KG1 (cell line): Measurements from ENCODE around the gene RPL13A.
"Not testable (repeated sequence)": the region's sequence is repeated elsewhere in the genome, so short reads cannot be mapped to it uniquely, and the experiment has no call there.

Experiments
- DNase-seq: peaks from one replicate; lab custom pipeline; 2025; lab: John Stamatoyannopoulos, UW

RPL13A gene

GRCh38 chr19:49456326-49456725 lies 31.1 kb upstream of the RPL13A start:
- no peak for DNase-seq

- DNase-seq = no peak
These were observed 28.9 kb upstream of the RPL13A start for GRCh38 chr19:49458567-49458903.

DNA sequence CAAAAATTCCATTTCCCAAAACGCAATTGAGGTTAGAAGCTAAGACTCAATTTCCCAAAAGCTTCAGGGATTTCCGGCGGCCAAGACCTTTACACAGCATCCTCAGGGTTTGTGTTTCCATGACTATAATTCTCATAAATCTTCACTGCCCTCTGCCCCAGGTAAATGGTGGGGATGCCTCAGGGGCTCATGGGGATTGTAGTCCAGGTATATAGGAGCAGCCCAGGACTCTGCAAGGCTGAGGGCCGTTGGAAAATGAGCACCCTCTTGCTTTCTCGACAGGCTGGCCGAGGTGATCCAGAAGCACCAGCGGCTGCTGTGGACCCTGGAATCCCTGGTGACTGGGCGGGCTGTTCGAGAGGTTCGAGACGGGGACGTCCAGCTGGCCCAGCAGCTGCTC lies 28.0 kb upstream of the RPL13A start:
- DNase-seq = no peak

DNA sequence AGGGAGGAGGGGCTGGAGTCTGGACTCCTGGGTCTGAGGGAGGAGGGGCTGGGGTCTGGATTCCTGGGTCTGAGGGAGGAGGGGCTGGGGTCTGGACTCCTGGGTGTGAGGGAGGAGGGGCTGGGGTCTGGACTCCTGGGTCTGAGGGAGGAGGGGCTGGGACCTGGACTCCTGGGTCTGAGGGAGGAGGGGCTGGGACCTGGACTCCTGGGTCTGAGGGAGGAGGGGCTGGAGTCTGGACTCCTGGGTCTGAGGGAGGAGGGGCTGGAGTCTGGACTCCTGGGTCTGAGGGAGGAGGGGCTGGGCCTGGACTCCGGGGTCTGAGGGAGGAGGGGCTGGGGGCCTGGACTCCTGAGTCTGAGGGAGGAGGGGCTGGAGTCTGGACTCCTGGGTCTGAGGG lies 26.3 kb upstream of the RPL13A start:
- not testable (repeated sequence) for DNase-seq

- no peak for DNase-seq
These were observed 25.8 kb upstream of the RPL13A start for GRCh38 chr19:49461656-49462055.

DNA sequence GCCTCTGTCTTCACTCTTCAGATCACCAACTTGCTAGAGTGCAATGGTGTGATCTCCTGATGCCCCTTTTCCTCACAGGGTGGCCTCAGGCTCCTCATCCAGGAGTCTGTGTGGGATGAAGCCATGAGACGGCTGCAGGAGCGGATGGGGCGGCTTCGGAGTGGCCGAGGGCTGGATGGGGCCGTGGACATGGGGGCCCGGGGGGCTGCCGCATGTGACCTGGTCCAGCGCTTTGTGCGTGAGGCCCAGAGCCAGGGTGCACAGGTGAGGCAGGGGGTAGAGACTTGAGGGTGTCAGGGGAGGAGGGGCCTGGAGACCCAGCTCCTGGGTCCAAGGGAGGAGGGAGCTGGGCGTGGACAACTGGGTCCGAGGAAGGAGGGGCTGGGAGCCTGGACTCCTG lies 24.9 kb upstream of the RPL13A start:
- DNase-seq = no peak

GRCh38 chr19:49463960-49464740 lies 23.3 kb upstream of the RPL13A start:
- DNase-seq = no peak

DNA sequence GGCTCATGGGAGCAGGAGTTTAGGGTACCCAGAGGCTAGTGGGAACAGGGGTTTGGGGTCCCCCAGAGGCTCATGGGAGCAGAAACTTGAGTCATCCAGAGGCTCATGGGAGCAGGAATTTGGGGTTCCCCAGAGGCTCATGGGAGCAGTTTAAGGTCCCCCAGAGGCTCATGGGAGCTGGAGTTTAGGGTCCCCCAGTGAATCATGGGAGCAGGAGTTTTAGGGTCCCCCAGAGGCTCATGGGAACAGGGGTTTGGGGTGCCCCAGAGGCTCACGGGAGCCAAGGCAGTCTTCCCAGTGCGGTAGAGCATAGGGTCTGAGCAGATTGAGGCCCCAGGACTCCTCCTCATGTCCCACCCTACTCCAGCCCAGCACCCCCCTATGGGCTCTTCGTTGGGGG lies 22.0 kb upstream of the RPL13A start:
- DNase-seq = no peak

- DNase-seq = no peak
These were observed 19.2 kb upstream of the RPL13A start for GRCh38 chr19:49468199-49468598.

DNA sequence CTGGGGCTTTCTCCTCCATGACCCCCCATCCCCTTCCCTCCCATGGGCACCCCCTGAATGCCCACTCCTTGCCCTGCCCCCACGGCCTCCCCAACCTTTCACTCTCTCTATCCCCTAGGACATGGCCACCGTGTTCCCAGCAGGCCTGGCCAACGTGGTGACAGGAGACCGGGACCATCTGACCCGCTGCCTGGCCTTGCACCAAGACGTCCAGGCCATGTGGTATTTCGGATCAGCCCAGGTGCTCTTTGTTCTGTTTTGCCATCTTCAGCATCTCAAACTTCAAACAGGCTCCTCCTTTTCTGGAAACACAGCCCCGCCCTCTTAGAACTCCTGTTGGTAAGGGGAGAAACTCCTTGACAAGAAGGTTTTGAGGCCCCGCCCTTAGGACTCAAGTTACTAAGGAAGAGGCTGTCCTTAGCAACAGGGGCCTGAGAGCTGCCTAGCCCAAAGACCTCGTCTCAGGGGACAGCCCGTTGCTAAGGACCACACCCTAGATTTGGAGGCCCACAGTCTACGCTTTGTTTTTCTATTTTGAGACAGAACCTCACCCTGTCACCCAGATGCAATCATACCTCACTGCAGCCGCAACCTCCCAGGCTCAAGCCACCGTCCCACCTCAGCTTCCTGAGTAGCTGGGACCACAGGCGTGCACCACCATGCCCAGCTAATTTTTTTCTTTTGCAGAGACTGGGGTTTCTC lies 18.5 kb upstream of the RPL13A start:
- DNase-seq = peak; percentile 53

DNA sequence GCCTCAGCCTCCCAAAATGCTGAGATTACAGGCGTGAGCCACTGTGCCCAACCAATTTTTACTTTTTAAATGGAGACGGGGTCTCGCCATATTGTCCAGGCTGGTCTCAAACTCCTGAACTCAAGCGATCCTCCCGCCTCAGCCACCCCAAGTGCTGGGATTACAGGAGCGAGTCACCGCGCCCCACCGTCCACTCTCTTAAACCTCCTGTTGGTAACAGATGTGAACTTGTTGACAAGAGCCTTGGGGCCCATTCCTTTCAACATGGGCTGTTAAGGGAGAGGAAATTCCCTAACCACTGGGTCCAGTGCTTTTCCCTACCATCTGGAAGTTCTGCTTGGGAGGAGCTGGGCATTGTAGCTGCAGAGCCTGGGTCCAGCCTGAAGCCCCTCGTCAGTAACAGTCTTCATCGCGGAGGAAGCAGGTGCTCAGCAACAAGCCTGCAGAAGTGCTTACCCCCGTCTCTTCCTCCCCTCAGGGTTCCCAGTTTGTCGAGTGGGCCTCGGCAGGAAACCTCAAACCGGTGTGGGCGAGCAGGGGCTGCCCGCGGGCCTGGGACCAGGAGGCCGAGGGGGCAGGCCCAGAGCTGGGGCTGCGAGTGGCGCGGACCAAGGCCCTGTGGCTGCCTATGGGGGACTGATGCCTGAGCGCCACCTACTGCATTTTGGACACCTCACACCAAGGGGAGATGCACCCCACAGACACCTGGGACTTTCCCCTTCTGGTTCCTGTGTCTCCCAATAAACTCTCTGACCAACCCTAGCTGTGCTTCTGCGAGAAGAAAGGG lies 17.4 kb upstream of the RPL13A start:
- DNase-seq = peak; percentile 84

- DNase-seq = no peak
These were observed 16.8 kb upstream of the RPL13A start for GRCh38 chr19:49470615-49470978.

DNA sequence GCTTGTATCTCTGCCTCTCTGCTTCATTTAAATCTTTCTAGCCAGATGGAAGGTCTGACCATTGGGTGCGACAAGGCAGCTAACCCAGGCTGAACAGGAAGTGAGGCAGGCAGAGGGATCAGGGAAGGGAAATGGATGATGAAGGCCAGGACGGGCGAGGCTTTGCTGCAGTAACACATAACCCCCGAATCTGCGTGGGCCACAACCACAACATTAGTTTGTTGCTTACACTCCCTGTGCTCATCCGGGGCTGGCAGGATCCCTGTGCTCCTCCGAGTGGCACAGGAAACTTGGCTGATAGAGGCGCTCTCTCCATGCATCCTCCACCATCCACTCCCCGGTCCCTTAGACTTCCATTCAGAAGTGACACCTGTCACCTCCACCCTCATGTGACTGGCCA lies 14.5 kb upstream of the RPL13A start:
- DNase-seq = no peak

GRCh38 chr19:49473501-49473867 lies 13.9 kb upstream of the RPL13A start:
- DNase-seq = not testable (repeated sequence)

DNA sequence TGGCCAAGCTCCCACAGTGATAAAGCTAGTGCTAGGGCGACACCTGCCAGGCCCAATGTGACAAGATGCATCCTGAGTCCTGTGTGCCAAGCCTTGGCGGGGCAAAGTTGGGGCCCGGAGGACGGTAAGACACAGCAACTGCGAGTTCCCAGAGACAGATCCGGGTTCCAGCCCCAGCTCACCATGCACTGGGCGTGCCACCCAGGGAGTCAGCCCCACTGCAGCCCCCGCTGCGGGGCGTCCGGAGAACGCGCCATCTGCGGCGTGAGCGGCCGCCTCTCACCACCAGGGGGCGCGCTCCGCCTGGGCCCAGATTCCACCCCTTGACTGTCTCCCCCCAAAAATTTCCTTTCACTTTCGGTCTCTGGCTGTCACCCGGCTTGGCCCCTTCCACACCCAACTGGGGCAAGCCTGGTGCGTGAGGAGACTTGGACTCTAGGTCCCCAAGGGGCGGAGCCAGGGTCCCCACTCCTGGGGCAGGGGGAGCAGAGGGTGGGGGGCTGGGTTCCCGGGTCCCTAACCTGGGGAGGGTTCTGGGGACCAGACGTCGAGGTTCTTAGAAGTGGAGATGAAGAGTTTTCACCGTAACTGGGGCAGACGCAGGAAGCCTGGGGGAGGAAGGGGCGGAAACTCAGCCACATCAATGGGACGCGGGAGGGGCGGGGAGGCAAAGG lies 13.4 kb upstream of the RPL13A start, which contains the start of gene FLT3LG:
Gene FLT3LG, plus strand, starts transcription at position 348 of the 674 bp plus-strand sequence. CDS start 425 bp downstream, outside the sequence.
- DNase-seq = peak; percentile 89

DNA sequence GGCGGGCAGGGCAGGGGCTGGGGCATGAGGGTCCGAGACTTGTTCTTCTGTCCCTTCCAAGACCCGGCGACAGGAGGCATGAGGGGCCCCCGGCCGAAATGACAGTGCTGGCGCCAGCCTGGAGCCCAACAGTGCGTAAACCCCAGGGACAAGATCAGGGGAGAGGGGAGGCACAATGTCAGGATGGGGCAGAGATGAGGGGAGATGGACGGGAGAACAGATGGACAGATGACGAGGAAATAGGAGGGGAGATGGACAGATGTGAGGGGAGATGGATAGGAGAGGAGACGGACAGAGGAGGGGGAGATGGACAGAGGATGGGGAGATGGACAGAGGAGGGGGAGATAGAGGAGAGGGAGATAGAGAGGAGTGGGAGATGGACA lies 12.9 kb upstream of the RPL13A start:
- no peak for DNase-seq

DNA sequence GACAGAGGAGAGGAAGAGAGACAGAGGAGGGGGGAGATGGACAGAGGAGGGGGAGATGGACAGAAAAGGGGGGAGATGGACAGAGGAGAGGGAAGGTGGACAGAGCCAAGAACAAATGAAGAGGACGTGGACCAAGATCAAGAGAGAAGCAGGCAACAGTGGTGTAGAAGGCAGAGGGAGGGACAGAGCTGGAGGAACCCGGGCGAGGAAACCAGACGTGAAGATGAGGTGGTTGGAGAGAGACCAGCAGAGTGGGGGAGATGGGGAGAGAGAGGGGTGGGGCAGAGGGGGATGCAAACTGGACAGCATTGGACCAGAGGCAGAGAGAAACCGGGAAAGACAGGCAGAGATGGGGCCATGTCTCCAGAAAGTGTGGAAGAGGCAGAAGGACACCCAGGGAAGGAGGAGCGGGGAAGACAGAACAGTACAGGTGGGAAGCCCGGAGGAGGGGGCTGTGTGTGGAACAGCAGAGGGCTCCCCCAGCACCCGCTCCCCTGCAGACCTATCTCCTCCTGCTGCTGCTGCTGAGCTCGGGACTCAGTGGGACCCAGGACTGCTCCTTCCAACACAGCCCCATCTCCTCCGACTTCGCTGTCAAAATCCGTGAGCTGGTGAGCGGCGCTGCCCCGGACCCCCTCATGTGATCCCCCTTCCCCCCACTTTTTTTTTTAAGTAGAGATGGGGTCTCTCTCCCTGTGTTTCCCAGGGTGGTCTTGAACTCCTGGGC lies 12.1 kb upstream of the RPL13A start:
- no peak for DNase-seq

DNA sequence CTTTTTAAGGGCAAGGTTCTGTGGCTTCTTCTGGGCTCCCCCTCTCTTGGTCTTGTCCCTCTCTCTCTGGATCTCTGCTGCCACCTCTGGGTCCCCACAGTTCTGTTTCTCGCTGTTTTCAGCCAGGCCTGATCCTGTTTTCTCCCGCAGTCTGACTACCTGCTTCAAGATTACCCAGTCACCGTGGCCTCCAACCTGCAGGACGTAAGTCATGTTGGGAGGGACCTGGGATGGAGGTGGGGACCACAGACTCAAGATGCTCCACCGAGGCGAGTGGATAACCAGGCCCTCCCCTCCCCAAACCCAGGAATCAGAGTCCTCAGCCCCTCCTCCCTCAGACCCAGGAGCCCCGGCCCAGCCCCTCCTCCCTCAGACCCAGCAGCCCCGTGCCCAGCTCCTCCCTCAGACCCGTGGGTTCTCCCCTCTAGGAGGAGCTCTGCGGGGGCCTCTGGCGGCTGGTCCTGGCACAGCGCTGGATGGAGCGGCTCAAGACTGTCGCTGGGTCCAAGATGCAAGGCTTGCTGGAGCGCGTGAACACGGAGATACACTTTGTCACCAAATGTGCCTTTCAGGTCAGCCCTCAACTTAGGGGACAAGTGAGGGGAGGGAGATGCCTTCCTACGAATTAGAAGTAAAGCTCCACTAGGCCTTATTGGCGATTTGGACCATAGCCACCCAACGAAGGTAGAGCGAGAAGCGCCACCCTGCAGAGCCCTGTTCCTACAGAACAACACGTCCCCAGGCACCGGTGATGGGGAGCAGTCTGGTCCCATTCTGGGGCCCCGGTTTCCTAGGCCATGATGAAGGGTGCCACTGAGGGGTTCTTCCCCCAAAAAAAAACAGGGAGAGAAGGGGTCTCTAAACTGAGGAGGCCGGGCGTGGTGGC lies 11.2 kb upstream of the RPL13A start:
- DNase-seq = peak; percentile 23

DNA sequence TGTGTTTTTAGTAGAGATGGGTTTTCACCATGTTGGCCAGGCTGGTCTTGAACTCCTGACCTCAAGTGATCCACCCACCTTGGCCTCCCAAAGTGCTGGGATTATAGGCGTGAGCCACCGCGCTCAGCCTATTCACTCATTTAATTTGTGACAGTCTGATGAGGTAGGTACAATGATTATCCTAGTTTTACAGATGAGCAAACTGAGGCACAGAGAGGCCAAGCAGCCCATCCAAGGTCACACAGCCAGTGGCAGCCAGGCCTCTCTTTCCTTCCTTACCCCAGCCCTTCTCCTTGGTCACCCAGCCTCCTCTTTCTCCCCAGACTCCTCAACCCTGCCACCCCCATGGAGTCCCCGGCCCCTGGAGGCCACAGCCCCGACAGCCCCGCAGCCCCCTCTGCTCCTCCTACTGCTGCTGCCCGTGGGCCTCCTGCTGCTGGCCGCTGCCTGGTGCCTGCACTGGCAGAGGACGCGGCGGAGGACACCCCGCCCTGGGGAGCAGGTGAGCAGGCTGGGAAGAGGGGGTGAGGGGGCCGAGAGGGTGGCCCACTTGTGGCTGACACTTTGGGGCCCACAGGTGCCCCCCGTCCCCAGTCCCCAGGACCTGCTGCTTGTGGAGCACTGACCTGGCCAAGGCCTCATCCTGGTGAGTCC lies 7.3 kb upstream of the RPL13A start:
- DNase-seq = no peak

GRCh38 chr19:49481020-49481683 lies 6.3 kb upstream of the RPL13A start:
- DNase-seq = no peak
